ENCODE results near the gene COL6A1.
"Not testable (repeated sequence)": the region's sequence is repeated elsewhere in the genome, so short reads cannot be mapped to it uniquely, and the experiment has no call there.

Gene COL6A1

DNA sequence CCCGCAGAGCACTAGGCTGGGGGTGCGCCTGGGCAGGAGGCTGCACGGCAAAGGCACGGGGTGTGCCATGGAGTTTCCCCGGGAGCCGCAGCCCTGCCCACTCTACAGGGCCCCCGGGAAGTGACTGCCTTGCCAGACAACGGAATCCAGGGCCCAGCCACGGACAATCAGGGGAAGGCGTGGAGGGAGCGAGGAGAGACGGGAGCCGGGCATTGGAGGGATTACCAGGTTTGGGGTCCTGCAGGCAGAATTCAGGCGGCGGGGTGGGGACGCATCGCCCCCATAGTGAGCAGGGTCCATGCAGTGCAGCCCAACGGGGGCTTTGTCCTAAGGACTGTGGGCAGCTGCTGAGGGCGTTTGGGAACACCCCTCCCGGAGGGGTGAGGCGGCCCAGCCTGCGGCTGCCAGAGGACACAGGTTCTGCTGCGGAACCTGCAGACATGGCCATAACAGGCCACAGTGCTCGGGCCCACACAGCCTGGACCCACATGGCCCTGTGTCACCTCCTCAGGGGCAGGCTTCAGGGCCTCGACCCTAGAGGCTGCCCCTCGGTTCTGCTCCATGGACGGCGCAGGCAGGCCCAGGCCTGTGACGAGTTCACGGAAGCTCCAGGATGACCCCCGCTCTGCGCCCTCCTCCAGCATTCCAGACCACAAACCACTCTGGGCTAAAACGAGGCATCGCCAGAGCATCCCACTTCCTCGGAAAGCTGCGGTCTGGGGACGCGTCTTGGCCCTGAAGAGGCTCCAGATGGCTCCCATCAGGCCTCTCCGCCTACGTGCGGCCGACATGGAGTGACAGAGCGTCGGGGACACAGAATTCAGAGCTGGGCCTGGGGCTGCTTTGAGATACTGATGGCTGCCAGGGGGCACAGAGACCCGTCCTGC lies 54.5 kb downstream of the COL6A1 start:
- no peak for TF ChIP-seq JUND (IDR thresholded peaks at IDR 0.05; ENCODE audit: low read depth)
- in situ Hi-C loops (cut with HindIII; ENCODE audit: low pct_unique_long_range_greater_than_20kb, low sequenced_read_pairs): no loop called here
- no peak for DNase-seq (ENCODE audit: low read depth in 1 of 2, low spot score in 1 of 2)

DNA sequence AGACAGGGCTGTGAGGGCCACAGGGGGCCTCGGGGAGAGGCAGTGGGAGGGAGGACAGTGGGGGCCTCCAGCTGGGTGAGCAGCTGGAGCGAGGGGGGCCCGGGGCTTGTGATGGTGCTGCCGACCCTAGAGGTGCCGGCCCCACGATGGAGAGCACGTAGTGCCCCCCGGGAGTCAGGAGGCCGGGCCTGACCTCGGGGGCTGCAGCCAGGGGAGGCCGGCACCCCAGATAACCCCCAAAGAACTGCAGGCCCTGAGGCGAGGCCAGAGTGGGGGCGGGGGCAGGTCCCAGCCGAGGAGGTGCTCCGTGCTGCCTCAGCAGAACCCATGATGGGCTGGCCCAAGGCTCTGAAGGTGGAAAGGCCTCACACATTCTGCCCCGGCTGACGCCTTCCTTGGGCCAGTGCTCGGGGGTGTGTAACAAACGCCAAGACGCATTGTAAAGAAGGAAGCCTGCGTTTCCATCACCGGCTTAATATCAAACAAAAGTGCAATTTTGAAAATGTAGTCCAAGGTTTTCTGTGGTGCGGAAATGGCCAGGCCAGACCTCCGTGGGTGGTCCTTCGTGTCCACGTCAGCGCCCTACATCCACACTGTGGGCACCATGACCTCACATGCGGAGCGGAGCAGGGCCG lies 55.2 kb downstream of the COL6A1 start:
- DNase-seq (ENCODE audit: low read depth in 1 of 2, low spot score in 1 of 2): no peak
- in situ Hi-C loops (cut with HindIII; ENCODE audit: low pct_unique_long_range_greater_than_20kb, low sequenced_read_pairs): no loop called here
- TF ChIP-seq JUND (IDR thresholded peaks at IDR 0.05; ENCODE audit: low read depth): no peak

GRCh38 chr21:46037331-46038325 lies 56.1 kb downstream of the COL6A1 start:
- no peak for DNase-seq (ENCODE audit: low read depth in 1 of 2, low spot score in 1 of 2)
- in situ Hi-C loops (cut with HindIII; ENCODE audit: low pct_unique_long_range_greater_than_20kb, low sequenced_read_pairs): no loop called here
- TF ChIP-seq JUND (IDR thresholded peaks at IDR 0.05; ENCODE audit: low read depth): no peak

- no peak for TF ChIP-seq JUND (IDR thresholded peaks at IDR 0.05; ENCODE audit: low read depth)
- in situ Hi-C loops (cut with HindIII; ENCODE audit: low pct_unique_long_range_greater_than_20kb, low sequenced_read_pairs): no loop called here
- no peak for DNase-seq (ENCODE audit: low read depth in 1 of 2, low spot score in 1 of 2)
Measured at GRCh38 chr21:46038341-46038829, 56.8 kb downstream of the COL6A1 start.

GRCh38 chr21:46038871-46039397 lies 57.4 kb downstream of the COL6A1 start:
- TF ChIP-seq JUND (IDR thresholded peaks at IDR 0.05; ENCODE audit: low read depth): no peak
- no peak for DNase-seq (ENCODE audit: low read depth in 1 of 2, low spot score in 1 of 2)
- in situ Hi-C loops (cut with HindIII; ENCODE audit: low pct_unique_long_range_greater_than_20kb, low sequenced_read_pairs): no loop called here

DNA sequence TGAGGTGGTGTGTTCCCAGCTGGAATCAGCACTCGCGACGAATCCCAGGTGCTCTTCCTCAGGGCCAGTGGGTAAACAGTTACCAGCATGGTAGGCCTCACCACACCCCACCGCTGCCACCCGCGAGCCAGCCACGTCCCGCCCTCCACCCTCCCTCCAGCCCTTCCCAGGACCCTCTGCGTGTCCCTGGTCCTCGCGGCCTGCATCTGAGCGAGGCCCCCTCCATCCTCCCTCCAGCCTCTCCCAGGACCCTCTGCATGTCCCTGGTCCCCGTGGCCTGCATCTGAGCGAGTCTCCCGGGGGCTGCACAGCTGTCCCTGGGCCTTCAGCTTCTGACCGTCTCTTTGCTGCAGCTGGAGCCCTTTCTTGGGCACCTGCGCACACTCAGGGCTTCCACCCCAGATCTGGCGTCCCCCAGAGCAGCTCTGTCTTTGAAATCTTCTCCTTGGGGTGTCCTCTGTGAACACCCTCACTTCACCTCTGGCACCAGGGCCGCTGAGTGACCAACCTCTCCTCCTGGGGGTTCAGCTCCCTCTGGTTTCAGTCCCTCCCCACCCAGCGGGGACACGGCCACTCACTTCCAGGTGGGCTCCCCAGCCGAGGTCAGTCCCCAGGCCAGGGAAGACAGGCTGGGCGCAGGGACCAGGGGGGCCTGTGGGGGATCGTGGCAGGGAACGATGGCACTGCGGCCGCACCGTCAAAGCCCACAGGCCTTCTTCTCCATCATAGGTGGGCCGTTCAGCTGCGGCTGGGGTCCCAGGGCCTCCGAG lies 58.5 kb downstream of the COL6A1 start:
- in situ Hi-C loops (cut with HindIII; ENCODE audit: low pct_unique_long_range_greater_than_20kb, low sequenced_read_pairs): no loop called here
- DNase-seq (ENCODE audit: low read depth in 1 of 2, low spot score in 1 of 2): no peak
- TF ChIP-seq JUND (IDR thresholded peaks at IDR 0.05; ENCODE audit: low read depth): no peak

DNA sequence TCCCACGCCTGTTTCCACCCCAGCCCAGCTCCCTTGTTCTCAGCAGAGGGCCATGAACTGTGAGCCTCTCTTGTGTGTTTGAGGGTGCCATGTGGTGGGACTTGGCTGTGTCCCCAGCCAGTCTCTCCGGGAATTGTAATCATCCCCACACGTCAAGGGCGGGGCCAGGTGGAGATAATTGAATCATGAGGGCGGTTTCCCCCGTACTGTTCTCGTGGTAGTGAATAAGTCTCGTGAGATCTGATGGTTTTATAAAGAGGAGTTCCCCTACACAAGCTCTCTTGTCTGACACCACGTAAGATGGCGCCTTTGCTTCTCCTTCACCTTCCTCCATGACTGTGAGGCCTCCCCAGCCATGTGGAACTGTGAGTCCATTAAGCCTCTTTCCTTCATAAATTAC lies 59.1 kb downstream of the COL6A1 start:
- no peak for DNase-seq (ENCODE audit: low read depth in 1 of 2, low spot score in 1 of 2)
- in situ Hi-C loops (cut with HindIII; ENCODE audit: low pct_unique_long_range_greater_than_20kb, low sequenced_read_pairs): no loop called here
- TF ChIP-seq JUND (IDR thresholded peaks at IDR 0.05; ENCODE audit: low read depth): no peak

GRCh38 chr21:46041183-46041582 lies 59.6 kb downstream of the COL6A1 start:
- in situ Hi-C loops (cut with HindIII; ENCODE audit: low pct_unique_long_range_greater_than_20kb, low sequenced_read_pairs): no loop called here
- DNase-seq (ENCODE audit: low read depth in 1 of 2, low spot score in 1 of 2): peak in 1 of 2 experiments; percentile 13

DNA sequence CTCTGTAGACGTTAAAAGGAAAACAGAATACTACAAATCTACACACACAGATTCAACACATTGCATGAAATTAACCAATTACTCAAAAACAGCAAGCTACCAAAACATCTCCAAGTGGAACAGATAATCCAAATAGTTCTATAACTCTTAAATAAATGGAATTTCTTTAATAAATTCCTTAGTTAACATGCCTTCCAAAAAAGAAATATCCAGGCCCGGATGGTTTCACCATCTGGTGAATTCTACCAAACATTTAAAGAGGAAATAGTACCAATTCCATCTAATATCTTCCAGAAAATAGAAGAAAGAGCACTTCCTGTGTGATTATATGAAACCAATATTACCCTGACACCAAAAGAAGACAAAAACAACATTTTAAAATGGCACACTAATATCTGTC lies 63.6 kb downstream of the COL6A1 start:
- no peak for TF ChIP-seq JUND (IDR thresholded peaks at IDR 0.05; ENCODE audit: low read depth)
- DNase-seq (ENCODE audit: low read depth in 1 of 2, low spot score in 1 of 2): no peak
- in situ Hi-C loops (cut with HindIII; ENCODE audit: low pct_unique_long_range_greater_than_20kb, low sequenced_read_pairs): no loop called here

More at GRCh38 chr21:46041183-46041582, 59.6 kb downstream of the COL6A1 start:
- TF ChIP-seq JUND (IDR thresholded peaks at IDR 0.05; ENCODE audit: low read depth): no peak

DNA sequence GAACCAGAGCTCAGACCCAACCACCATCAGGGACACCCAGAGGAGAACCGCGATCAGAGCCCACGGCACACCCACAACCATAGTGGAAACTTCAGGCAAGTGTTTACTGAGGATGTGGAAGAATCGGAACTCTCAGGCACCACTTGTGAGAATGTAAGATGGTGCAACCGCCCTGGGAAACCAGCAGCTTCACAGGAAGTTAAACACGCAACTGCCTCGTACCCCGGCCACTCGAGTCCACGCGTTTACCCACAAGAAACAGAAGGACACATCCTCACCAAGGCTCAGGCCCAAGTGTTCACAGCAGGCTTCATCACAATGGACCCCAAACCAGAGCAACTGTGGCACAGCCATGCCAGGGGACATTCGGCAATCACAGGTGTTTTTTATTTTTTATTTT lies 64.9 kb downstream of the COL6A1 start:
- TF ChIP-seq JUND (IDR thresholded peaks at IDR 0.05; ENCODE audit: low read depth): no peak
- DNase-seq (ENCODE audit: low read depth in 1 of 2, low spot score in 1 of 2): no peak
- in situ Hi-C loops (cut with HindIII; ENCODE audit: low pct_unique_long_range_greater_than_20kb, low sequenced_read_pairs): no loop called here

DNA sequence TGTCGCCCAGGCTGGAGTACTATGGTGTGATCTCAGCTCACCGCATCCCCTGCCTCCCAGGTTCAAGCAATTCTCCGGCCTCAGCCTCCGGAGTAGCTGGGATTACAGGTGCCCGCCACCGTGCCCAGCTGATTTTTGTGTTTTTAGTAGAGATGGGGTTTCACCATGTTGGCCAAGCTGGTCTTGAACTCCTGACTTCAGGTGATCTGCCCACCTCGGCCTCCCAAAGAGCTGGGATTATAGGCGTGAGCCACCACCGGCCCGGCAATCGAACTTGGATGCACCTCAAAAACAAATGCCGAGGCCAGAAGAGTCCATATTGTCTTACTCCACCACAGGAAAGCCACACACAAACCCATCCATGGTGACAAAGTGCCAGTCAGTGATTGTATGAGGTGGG lies 65.3 kb downstream of the COL6A1 start:
- in situ Hi-C loops (cut with HindIII; ENCODE audit: low pct_unique_long_range_greater_than_20kb, low sequenced_read_pairs); DNase-seq (ENCODE audit: low read depth in 1 of 2, low spot score in 1 of 2): not testable (repeated sequence)
